K562 (cell line): ENCODE results near the gene IL6ST. TPM values are rescaled to one million over a fixed set of nuclear protein-coding genes. Genes with fewer than 3 reads are reported as not detected.
A peak's percentile ranks its signal among the peaks of the same experiment; 100 is the strongest.

Experiments
- HCFC1 ChIP-seq: IDR thresholded peaks from 2 replicates; pipeline ENCODE4 v1.6.1; 2012; ENCODE audit warnings: low read depth, low read length, improper control_type of control experiment
- HEY1 ChIP-seq: fragments of 250-450 bp; sonication (Bioruptor Pico); IDR thresholded peaks from 2 replicates; pipeline ENCODE4 v1.5.0; 2020; ENCODE audit warnings: mild to moderate bottlenecking, moderate library complexity, borderline replicate concordance
- NFIX ChIP-seq: fragments of 250-450 bp; sonication (Bioruptor Pico); IDR thresholded peaks from 2 replicates; pipeline ENCODE4 v1.4.0; 2020; ENCODE audit warnings: low read depth, mild to moderate bottlenecking, moderate library complexity
- PYGO2 ChIP-seq: fragments of 450-650 bp; IDR thresholded peaks from 2 replicates; pipeline ENCODE4 v1.6.1; 2016; ENCODE audit warnings: mild to moderate bottlenecking, missing genetic modification characterization, moderate library complexity, missing compliant biosample characterization
- SIN3A ChIP-seq, 2 experiments: fragments of 150-350 bp in 1 of 2; IDR thresholded peaks; 2 replicates each; pipeline ENCODE4 v1.6.1; 2011 to 2016; ENCODE audit warnings: borderline replicate concordance in 2 of 2, low read depth in 2 of 2, low read length in 2 of 2, mild to moderate bottlenecking in 2 of 2, moderate library complexity in 2 of 2; ENCODE audit not compliant: control insufficient read depth in 1 of 2
- ZNF12 ChIP-seq: sonication (generic); formaldehyde crosslinking; IDR thresholded peaks from 2 replicates; pipeline ENCODE4 v1.4.0; 2020; ENCODE audit warnings: mild to moderate bottlenecking, missing genetic modification reagents
- ZNF431 ChIP-seq: sonication (generic); formaldehyde crosslinking; IDR thresholded peaks from 2 replicates; pipeline ENCODE4 v1.8.0; 2022; ENCODE audit warnings: mild to moderate bottlenecking, missing genetic modification reagents
- polyA plus RNA-seq, 8 experiments: library from polyadenylated mRNA; depleted of rRNA in 4 of 8; stranded (reverse) in 5 of 8; unstranded in 3 of 8; fragments of >200 nt; fragmentation: Nextera tagmentation in 2 of 8; fragmentation: Illumina TruSeq in 1 of 8; extraction: Ambion mirVana in 2 of 8; extraction: Trizol in 1 of 8; gene quantifications; 2 replicates each; pipeline versions ENCODE4 v1.2.1 to v1.2.3, GENCODE V29; 2011 to 2014; ENCODE audit warnings: inconsistent platforms in 1 of 8, missing spikeins in 1 of 8
- total RNA-seq, 7 experiments: library from RNA; depleted of rRNA in 6 of 7; stranded (reverse); fragments of >200 nt in 6 of 7; fragmentation: Illumina TruSeq in 2 of 7; extraction: Trizol in 2 of 7; gene quantifications; 2 replicates each; pipeline versions ENCODE4 v1.2.1 to v1.2.3, GENCODE V29; 2011 to 2021; ENCODE audit warnings: low replicate concordance in 1 of 7
- TF ChIP-seq, protein P1 (sequence below): fragments of 450-650 bp; IDR thresholded peaks from 2 replicates; pipeline ENCODE4 v1.7.1; 2018; ENCODE audit warnings: mild to moderate bottlenecking, low read depth; ENCODE audit not compliant: partially characterized antibody
- TF ChIP-seq, protein P2 (sequence below): fragments of 450-650 bp; conservative IDR thresholded peaks from 2 replicates; pipeline ENCODE4 v1.6.1; 2016; ENCODE audit warnings: missing genetic modification characterization, low read depth, mild to moderate bottlenecking, control low read depth, missing compliant biosample characterization
- TF ChIP-seq, protein P3 (sequence below), 2 experiments: fragments of 150-350 bp in 1 of 2; IDR thresholded peaks; 2 replicates each; pipeline ENCODE4 v1.6.1; 2012 to 2016; ENCODE audit warnings: low read depth in 2 of 2, low read length in 2 of 2, mild to moderate bottlenecking in 1 of 2, moderate library complexity in 1 of 2
- TF ChIP-seq, protein P4 (sequence below): fragments of 450-650 bp; IDR thresholded peaks from 2 replicates; pipeline ENCODE4 v1.6.1; 2018; ENCODE audit warnings: mild to moderate bottlenecking, low read depth; ENCODE audit not compliant: partially characterized antibody
- TF ChIP-seq, protein P5 (sequence below): sonication (generic); formaldehyde crosslinking; IDR thresholded peaks from 2 replicates; pipeline ENCODE4 v1.8.0; 2022; ENCODE audit warnings: missing genetic modification reagents, mild to moderate bottlenecking, borderline replicate concordance
- TF ChIP-seq, protein P6 (sequence below): fragments of 450-650 bp; formaldehyde crosslinking; IDR thresholded peaks from 2 replicates; pipeline ENCODE4 v1.4.0; 2022; ENCODE audit warnings: missing genetic modification characterization

Gene IL6ST
- total and polyA plus RNA-seq, 9 of the 15 experiments (the other 6 are each of a cell fraction or from before 2014, with no cell fraction given): 2.0 to 27.0 (median 7.9) TPM

DNA sequence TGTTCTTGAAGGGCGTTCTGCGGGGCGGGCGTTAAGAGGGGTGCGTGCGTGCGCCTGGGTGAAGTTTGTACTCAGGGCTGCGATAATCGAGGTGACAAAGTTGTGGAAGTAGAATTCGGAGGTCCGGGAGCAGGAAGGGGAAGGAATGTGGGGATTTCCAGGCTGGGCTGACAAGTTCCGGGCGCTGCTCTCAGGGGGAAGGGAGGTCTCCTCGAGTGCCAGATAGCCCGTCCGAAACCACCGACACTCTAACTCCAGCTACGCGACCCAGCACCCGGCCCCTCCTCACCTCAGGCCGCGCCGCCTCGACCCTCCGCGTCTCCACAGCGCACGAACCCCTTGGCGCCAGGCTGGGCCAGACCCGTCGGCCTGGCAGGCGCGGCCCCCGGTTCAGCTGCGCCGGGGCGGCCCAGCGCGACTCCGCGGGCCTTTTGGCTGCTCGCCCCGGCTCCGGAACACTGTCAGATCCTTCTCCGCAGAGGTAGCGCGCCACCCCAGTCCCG, at the start of gene IL6ST (continued):
- TF ChIP-seq, protein P1, sequence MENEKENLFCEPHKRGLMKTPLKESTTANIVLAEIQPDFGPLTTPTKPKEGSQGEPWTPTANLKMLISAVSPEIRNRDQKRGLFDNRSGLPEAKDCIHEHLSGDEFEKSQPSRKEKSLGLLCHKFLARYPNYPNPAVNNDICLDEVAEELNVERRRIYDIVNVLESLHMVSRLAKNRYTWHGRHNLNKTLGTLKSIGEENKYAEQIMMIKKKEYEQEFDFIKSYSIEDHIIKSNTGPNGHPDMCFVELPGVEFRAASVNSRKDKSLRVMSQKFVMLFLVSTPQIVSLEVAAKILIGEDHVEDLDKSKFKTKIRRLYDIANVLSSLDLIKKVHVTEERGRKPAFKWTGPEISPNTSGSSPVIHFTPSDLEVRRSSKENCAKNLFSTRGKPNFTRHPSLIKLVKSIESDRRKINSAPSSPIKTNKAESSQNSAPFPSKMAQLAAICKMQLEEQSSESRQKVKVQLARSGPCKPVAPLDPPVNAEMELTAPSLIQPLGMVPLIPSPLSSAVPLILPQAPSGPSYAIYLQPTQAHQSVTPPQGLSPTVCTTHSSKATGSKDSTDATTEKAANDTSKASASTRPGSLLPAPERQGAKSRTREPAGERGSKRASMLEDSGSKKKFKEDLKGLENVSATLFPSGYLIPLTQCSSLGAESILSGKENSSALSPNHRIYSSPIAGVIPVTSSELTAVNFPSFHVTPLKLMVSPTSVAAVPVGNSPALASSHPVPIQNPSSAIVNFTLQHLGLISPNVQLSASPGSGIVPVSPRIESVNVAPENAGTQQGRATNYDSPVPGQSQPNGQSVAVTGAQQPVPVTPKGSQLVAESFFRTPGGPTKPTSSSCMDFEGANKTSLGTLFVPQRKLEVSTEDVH: no peak
- TF ChIP-seq, protein P2, sequence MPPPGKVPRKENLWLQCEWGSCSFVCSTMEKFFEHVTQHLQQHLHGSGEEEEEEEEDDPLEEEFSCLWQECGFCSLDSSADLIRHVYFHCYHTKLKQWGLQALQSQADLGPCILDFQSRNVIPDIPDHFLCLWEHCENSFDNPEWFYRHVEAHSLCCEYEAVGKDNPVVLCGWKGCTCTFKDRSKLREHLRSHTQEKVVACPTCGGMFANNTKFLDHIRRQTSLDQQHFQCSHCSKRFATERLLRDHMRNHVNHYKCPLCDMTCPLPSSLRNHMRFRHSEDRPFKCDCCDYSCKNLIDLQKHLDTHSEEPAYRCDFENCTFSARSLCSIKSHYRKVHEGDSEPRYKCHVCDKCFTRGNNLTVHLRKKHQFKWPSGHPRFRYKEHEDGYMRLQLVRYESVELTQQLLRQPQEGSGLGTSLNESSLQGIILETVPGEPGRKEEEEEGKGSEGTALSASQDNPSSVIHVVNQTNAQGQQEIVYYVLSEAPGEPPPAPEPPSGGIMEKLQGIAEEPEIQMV (tag): no peak
- TF ChIP-seq, protein P3, sequence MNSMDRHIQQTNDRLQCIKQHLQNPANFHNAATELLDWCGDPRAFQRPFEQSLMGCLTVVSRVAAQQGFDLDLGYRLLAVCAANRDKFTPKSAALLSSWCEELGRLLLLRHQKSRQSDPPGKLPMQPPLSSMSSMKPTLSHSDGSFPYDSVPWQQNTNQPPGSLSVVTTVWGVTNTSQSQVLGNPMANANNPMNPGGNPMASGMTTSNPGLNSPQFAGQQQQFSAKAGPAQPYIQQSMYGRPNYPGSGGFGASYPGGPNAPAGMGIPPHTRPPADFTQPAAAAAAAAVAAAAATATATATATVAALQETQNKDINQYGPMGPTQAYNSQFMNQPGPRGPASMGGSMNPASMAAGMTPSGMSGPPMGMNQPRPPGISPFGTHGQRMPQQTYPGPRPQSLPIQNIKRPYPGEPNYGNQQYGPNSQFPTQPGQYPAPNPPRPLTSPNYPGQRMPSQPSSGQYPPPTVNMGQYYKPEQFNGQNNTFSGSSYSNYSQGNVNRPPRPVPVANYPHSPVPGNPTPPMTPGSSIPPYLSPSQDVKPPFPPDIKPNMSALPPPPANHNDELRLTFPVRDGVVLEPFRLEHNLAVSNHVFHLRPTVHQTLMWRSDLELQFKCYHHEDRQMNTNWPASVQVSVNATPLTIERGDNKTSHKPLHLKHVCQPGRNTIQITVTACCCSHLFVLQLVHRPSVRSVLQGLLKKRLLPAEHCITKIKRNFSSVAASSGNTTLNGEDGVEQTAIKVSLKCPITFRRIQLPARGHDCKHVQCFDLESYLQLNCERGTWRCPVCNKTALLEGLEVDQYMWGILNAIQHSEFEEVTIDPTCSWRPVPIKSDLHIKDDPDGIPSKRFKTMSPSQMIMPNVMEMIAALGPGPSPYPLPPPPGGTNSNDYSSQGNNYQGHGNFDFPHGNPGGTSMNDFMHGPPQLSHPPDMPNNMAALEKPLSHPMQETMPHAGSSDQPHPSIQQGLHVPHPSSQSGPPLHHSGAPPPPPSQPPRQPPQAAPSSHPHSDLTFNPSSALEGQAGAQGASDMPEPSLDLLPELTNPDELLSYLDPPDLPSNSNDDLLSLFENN (IDR thresholded peaks at IDR 0.05; ENCODE audit: low read depth in 2 of 2, low read length in 2 of 2): no peak
- TF ChIP-seq ZNF431 (CRISPR knock-in tag) (0 out of 2 replicates have a peak, but pooled peaks have one; percentile 26), SIN3A (IDR thresholded peaks at IDR 0.05; ENCODE audit: borderline replicate concordance in 2 of 2, control insufficient read depth in 1 of 2, low read depth in 2 of 2, low read length in 2 of 2) (peak; percentile 21 to 70; a peak in 2 of 4 replicates), HEY1 (no peak), HCFC1 (no peak), NFIX (CRISPR knock-in tag) (no peak), ZNF12 (CRISPR knock-in tag) (no peak), PYGO2 (tag) (no peak)
- TF ChIP-seq, protein P4, sequence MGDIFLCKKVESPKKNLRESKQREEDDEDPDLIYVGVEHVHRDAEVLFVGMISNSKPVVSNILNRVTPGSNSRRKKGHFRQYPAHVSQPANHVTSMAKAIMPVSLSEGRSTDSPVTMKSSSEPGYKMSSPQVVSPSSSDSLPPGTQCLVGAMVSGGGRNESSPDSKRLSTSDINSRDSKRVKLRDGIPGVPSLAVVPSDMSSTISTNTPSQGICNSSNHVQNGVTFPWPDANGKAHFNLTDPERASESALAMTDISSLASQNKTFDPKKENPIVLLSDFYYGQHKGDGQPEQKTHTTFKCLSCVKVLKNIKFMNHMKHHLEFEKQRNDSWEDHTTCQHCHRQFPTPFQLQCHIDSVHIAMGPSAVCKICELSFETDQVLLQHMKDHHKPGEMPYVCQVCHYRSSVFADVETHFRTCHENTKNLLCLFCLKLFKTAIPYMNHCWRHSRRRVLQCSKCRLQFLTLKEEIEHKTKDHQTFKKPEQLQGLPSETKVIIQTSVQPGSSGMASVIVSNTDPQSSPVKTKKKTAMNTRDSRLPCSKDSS: peak; percentile 10
- TF ChIP-seq, protein P5, sequence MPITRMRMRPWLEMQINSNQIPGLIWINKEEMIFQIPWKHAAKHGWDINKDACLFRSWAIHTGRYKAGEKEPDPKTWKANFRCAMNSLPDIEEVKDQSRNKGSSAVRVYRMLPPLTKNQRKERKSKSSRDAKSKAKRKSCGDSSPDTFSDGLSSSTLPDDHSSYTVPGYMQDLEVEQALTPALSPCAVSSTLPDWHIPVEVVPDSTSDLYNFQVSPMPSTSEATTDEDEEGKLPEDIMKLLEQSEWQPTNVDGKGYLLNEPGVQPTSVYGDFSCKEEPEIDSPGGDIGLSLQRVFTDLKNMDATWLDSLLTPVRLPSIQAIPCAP (CRISPR knock-in tag): no peak
- TF ChIP-seq, protein P6, sequence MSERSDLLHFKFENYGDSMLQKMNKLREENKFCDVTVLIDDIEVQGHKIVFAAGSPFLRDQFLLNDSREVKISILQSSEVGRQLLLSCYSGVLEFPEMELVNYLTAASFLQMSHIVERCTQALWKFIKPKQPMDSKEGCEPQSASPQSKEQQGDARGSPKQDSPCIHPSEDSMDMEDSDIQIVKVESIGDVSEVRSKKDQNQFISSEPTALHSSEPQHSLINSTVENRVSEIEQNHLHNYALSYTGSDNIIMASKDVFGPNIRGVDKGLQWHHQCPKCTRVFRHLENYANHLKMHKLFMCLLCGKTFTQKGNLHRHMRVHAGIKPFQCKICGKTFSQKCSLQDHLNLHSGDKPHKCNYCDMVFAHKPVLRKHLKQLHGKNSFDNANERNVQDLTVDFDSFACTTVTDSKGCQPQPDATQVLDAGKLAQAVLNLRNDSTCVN (CRISPR knock-in tag): peak; percentile 58; the same call in 1 of the 2 replicates
